ENCODE data around the gene SLC1A5.

SLC1A5 gene

DNA sequence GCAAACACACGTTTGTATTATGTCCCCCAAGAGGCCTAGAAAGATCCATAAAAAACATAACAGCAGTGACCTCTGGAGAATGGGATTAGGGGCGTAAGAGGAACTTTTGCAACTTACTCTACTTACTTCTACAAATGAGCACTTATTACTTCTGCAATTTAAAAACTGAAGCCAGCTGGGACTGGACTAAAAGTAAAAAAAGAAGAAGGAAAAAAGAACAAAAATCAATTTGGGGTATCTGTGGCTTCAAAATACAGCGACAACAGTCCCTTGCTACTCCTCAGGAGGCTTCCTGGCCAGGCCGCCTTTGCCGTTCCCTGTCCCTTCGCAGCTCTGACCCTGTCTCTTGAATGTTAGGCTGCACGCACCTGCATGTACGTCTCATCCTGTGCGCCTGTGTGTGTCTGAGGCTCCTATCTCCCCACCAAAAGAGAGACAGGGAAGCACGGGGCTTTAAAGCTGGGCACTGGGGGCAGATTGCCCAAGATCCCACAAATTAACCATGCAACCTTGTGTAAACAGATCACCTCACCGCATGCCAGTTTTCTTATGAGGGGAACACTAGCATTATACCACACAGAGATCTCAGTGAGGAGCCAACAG lies 54.6 kb downstream of the SLC1A5 start:
- no peak for TF ChIP-seq POLR2AphosphoS5 (IDR thresholded peaks at IDR 0.05; ENCODE audit: low read depth, low read length)
- no peak for TF ChIP-seq POLR2A (IDR thresholded peaks at IDR 0.05; ENCODE audit: low read depth, low read length)
- no peak for TF ChIP-seq TAF1 (IDR thresholded peaks at IDR 0.05; ENCODE audit: borderline replicate concordance, low read depth, low read length)
- FAIRE-seq (no peak), DNase-seq (ENCODE audit: insufficient read length) (no peak)

DNA sequence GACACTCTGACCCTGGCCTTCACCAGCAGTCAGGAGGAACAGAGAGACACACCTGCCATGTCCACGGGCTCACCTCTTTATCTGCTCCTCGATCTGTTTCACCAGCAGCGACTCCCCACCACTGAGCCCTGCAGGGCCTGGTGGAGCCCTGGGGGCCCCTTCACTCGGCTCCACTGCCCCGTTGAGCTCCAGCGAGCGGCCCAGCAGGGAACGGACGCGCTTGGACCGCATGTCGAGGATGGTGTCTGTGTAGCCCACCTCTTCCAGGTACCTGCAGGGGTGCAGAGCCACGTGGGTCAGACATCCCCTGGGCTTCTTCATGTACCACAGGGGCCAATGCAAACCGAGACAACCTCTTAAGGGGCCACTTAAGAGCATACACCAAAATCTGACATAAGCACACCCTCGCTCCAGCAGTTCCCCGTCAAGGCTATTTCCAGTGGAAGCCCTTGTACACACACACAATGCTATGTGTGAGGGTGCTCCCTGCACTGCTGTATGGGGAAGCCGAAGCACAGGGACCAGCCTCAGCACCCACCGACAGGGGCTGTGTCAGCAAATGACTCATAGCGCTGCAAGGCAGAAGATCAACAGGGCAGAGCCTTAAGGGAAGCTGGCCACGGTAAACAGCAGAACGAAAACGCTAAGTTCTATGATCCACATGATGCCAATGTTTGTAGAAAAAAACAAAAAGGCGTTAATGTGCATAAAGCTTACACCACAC lies 55.3 kb downstream of the SLC1A5 start:
- TF ChIP-seq POLR2AphosphoS5 (IDR thresholded peaks at IDR 0.05; ENCODE audit: low read depth, low read length) (no peak), POLR2A (IDR thresholded peaks at IDR 0.05; ENCODE audit: low read depth, low read length) (no peak), TAF1 (IDR thresholded peaks at IDR 0.05; ENCODE audit: borderline replicate concordance, low read depth, low read length) (no peak)
- no peak for DNase-seq (ENCODE audit: insufficient read length)
- FAIRE-seq, result no peak

DNA sequence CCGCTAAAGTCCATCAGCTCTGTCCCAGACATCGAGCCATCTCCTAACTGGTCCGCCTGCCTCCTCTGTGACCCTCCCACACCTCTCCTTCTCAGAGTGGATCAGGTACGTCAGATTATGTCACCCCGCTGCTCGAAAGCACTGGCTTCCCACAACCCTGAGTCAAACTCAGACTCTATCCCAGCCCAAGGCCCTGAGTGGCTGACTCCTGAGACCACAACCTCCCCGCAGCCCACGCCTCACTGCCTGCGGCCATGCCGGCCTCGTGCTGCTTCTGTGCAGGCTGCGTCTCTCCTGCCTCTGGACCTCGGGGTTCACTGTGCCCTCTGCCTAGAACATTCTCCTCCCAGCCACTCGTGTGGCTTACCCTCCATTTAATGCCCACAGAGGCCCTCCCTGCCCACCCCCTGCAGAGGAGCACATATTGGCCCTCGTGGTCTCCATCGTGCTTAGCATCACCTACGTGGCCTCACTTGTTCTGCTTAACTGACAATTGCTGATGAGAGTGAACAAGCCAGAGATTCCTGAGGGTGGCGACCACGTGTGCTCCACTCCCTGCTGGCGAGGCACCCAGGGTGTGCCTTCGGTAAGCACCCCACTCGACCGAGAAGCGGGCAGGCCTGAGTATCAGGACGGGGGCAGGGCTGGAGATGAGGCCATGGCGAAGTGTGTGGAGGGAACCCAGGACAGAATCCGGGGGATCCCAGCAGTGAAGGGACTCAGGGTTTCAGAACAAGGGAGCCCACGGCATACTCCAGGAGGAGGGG lies 56.0 kb downstream of the SLC1A5 start:
- DNase-seq (ENCODE audit: insufficient read length) (no peak), FAIRE-seq (no peak)
- TF ChIP-seq POLR2AphosphoS5 (IDR thresholded peaks at IDR 0.05; ENCODE audit: low read depth, low read length) (no peak), TAF1 (IDR thresholded peaks at IDR 0.05; ENCODE audit: borderline replicate concordance, low read depth, low read length) (no peak), POLR2A (IDR thresholded peaks at IDR 0.05; ENCODE audit: low read depth, low read length) (no peak; the same call in 1 of the 2 replicates)

DNA sequence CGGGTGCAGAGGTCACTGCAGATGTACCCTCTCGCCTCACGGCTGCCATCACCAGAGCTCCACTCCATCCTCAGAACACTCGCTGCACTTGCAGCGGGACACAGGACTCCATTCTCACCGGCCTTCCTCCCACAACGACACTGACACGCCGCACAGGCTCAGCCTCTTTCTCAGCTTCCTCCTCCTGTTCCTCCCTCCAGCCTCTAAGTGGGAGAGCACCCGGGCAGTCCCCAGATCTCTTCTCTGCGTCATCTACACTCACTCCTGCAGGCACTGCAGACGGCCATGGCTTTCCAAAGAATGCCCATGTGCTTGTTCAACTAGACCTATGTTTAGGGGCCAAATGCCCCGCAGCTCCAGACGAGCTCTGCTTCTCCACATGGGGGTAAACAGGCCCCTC lies 56.8 kb downstream of the SLC1A5 start:
- DNase-seq (ENCODE audit: insufficient read length) (no peak), FAIRE-seq (no peak)
- TF ChIP-seq POLR2AphosphoS5 (IDR thresholded peaks at IDR 0.05; ENCODE audit: low read depth, low read length) (no peak), TAF1 (IDR thresholded peaks at IDR 0.05; ENCODE audit: borderline replicate concordance, low read depth, low read length) (no peak), POLR2A (IDR thresholded peaks at IDR 0.05; ENCODE audit: low read depth, low read length) (no peak)

DNA sequence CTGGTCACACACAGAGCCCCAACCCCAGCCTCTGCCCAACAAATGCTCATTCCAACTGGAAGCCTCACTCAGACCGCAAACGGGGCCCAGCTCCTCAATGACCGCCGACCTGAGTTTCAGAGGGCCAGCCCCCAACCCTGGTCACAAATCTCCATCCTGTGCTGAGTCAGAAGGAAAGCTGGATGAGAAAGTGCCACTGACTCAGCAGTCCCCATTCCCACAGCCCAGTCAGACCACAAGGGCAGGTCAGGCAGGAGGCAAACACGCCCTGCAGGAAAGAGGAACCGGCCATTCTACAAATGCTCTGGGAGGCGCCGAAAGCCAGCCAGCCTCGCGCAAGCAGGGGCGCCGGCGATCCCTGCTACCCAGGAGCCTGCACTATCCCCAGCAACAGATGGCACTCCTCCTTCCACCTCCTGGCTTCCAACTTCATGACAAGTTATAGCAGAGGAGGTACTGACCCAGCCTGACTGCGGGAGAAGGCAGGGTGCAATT lies 57.3 kb downstream of the SLC1A5 start:
- TF ChIP-seq TAF1 (IDR thresholded peaks at IDR 0.05; ENCODE audit: borderline replicate concordance, low read depth, low read length), result no peak
- no peak for TF ChIP-seq POLR2A (IDR thresholded peaks at IDR 0.05; ENCODE audit: low read depth, low read length)
- TF ChIP-seq POLR2AphosphoS5 (IDR thresholded peaks at IDR 0.05; ENCODE audit: low read depth, low read length), result no peak
- no peak for DNase-seq (ENCODE audit: insufficient read length)
- no peak for FAIRE-seq

DNA sequence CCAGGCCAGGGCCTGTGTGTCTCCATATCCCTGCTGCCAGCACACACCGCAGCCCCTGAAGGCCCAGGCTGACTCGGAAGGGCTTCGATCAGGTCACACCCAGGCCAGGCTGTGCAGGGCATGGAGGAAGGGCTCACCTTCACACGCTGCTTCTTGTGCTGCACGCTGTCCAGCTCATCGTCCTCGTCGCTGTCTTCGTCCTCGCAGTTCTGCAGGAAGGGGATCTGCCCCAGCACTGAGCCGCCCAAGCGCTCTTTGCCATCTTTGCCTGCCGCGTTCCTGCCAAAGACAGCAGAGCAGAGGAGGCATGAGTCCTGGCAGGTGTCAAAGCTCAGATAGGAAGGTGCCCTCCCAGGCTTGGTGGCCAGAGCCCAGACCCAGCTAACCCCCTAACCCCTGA lies 57.8 kb downstream of the SLC1A5 start:
- TF ChIP-seq POLR2AphosphoS5 (IDR thresholded peaks at IDR 0.05; ENCODE audit: low read depth, low read length), result no peak
- TF ChIP-seq POLR2A (IDR thresholded peaks at IDR 0.05; ENCODE audit: low read depth, low read length), result no peak
- TF ChIP-seq TAF1 (IDR thresholded peaks at IDR 0.05; ENCODE audit: borderline replicate concordance, low read depth, low read length), result no peak
- no peak for FAIRE-seq

DNA sequence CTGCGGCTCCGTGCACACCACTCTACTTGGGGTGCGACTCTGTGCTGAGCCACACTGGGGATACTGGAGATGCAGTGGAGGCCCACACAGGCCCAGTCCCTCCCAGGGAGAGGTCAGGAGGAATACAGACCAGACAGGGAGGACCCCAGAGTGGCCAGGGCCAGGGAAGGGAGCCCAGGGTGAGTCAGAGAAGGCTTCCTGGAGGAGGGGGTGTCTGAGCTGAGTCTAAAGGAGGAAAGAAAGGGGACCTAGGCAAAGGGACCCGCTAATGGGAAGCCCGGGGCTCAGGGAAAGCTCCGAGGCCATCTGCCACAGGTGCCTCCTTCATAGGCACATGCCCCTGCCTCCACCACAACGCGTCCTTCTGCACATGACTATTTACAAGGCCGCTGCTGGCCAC lies 58.2 kb downstream of the SLC1A5 start:
- FAIRE-seq, result no peak
- DNase-seq (ENCODE audit: insufficient read length), result no peak
- TF ChIP-seq POLR2AphosphoS5 (IDR thresholded peaks at IDR 0.05; ENCODE audit: low read depth, low read length) (no peak), POLR2A (IDR thresholded peaks at IDR 0.05; ENCODE audit: low read depth, low read length) (no peak)

More for the DNA sequence above, 57.8 kb downstream of the SLC1A5 start:
- DNase-seq (ENCODE audit: insufficient read length), result no peak

DNA sequence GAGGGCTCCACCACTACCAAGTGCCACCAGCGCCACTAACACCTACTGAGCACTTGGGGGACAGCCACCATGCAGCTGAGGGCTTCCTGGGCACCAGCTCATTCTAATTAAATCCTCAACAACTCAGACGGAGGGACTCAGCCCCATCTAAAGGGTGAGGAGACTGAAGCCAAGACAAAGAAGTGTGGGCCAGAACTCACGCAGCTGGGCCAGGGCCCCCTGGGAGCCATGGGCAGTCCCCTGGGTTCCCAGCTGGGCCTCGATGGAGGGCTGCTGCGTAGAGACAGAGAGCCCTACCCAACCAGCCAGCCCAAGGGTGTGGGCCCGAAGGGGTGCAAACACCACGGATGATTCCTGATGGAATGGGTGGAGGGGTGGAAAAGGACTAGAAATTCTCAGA lies 58.7 kb downstream of the SLC1A5 start:
- no peak for TF ChIP-seq POLR2A (IDR thresholded peaks at IDR 0.05; ENCODE audit: low read depth, low read length)
- no peak for TF ChIP-seq POLR2AphosphoS5 (IDR thresholded peaks at IDR 0.05; ENCODE audit: low read depth, low read length)
- TF ChIP-seq TAF1 (IDR thresholded peaks at IDR 0.05; ENCODE audit: borderline replicate concordance, low read depth, low read length), result no peak
- FAIRE-seq (no peak), DNase-seq (ENCODE audit: insufficient read length) (no peak)

DNA sequence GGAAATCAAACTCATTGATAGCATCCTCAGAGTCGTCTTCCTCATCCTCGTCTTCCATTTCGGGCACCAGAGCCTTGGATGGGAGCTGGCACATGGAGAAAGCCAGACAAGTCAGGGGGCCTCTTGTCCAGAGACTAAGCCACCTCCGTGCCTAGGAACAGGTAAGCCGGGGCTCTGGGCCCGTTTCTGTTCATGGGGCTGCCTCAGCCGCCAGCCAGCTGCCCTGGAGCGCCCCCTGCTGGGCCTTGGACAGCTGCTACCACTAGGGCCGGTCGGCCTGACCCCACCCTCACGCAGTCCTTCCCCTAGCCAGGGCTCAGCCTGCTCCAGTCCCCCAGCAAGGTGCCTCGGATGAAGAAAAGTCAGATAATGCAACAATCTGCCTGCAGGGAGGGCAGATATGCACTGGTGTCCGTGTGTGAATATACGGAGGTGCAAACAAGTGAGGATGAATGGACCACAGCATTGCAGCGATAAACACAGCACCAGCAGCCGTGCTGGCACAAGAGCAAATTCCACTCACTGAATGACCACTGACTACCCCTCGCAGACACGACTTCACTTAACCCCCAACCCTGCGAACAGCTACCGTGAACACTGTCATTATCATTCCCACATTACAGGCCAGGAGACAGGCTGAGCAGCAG lies 59.6 kb downstream of the SLC1A5 start:
- FAIRE-seq, result peak; percentile 87
- TF ChIP-seq TAF1 (IDR thresholded peaks at IDR 0.05; ENCODE audit: borderline replicate concordance, low read depth, low read length), result no peak
- TF ChIP-seq POLR2A (IDR thresholded peaks at IDR 0.05; ENCODE audit: low read depth, low read length), result no peak
- TF ChIP-seq POLR2AphosphoS5 (IDR thresholded peaks at IDR 0.05; ENCODE audit: low read depth, low read length), result 0 out of 2 replicates have a peak, but pooled peaks have one; percentile 29
- peak; percentile 98 for DNase-seq (ENCODE audit: insufficient read length)

DNA sequence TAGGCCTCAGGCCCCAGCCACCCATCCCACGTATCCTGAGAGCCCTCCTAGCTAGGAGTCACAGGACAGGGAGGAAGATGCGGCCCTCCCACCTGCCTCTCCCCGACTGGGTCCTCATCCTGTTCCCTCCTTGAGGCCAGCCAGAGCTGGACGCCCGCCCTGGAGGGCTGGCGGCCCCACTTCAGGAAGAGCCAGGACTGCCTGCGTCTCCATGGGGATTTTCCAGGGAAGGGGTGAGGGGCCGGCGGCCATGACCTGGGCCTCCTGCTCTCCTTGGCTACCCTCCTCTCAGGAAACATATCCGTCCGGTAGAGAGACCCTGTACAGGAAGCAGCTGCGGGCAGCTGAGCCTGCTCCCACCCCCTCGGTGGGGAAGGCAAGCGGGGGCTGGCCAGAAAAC lies 60.2 kb downstream of the SLC1A5 start:
- DNase-seq (ENCODE audit: insufficient read length), result no peak
- no peak for FAIRE-seq
- TF ChIP-seq POLR2AphosphoS5 (IDR thresholded peaks at IDR 0.05; ENCODE audit: low read depth, low read length), result no peak
- no peak for TF ChIP-seq POLR2A (IDR thresholded peaks at IDR 0.05; ENCODE audit: low read depth, low read length)
- no peak for TF ChIP-seq TAF1 (IDR thresholded peaks at IDR 0.05; ENCODE audit: borderline replicate concordance, low read depth, low read length)

DNA sequence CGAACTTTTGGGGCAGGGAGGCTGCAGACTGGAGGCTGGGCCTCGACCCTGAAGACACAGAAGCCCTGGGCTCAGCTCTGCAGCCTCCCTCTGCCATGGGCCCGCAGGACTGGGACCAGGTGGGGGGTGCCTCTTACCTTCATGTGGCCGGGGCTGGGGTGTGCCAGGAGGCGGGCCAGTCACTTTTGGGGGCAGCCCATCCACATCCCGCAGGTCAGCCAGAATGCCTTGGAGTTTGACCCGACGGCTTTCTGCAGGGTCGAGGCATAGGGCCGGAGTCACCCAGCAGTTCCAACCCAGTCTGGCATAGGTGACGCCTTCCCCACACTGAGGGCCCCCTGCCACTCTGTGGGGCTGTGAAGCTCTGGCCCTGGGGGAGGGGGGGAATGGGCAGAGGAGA lies 60.6 kb downstream of the SLC1A5 start:
- no peak for DNase-seq (ENCODE audit: insufficient read length)

More for the DNA sequence above, 60.6 kb downstream of the SLC1A5 start:
- FAIRE-seq, result no peak
- TF ChIP-seq POLR2A (IDR thresholded peaks at IDR 0.05; ENCODE audit: low read depth, low read length) (no peak), POLR2AphosphoS5 (IDR thresholded peaks at IDR 0.05; ENCODE audit: low read depth, low read length) (no peak), TAF1 (IDR thresholded peaks at IDR 0.05; ENCODE audit: borderline replicate concordance, low read depth, low read length) (no peak)
